Urinary bladder (tissue), 4 donors: ENCODE results near the gene MUC5B. TPM values are rescaled to one million over a fixed set of nuclear protein-coding genes. Genes with fewer than 3 reads are reported as not detected.
"Not testable (repeated sequence)": the region's sequence is repeated elsewhere in the genome, so short reads cannot be mapped to it uniquely, and the experiment has no call there.

Source experiments
- DNase-seq: peaks from one replicate; pipeline ENCODE4 v3.0.0-alpha.2; 2015; ENCODE audit errors: extremely low spot score
- H3K27ac ChIP-seq: one replicate; pipeline ENCODE4 v1.5.1; 2013; ENCODE audit warnings: low read depth, mild to moderate bottlenecking, moderate library complexity
- H3K36me3 ChIP-seq: one replicate; pipeline ENCODE4 v1.6.1; 2013; ENCODE audit warnings: mild to moderate bottlenecking, moderate library complexity; ENCODE audit not compliant: insufficient read depth
- H3K4me1 ChIP-seq: one replicate; pipeline ENCODE4 v1.6.1; 2013; ENCODE audit warnings: mild to moderate bottlenecking, moderate library complexity; ENCODE audit not compliant: insufficient read depth
- H3K4me3 ChIP-seq: one replicate; pipeline ENCODE4 v1.5.1; 2013; ENCODE audit warnings: low read depth, low read length
- WGBS: extraction: QIAGEN DNeasy Blood & Tissue Kit; methylation state at CpG from one replicate; pipeline ENCODE4 v1.1.7; 2013; 5-methylcytosine and 5-hydroxymethylcytosine counted together
- polyA plus RNA-seq: library from polyadenylated mRNA; stranded (reverse); fragments of 200-250 nt; gene quantifications from one replicate; pipeline ENCODE4 v1.2.3, GENCODE V29; 2013
- total RNA-seq: library from RNA; depleted of rRNA; stranded (reverse); fragments of >200 nt; gene quantifications from one replicate; pipeline ENCODE4 v1.2.3, GENCODE V29; 2014
- donor health status: healthy with polysubstance abuse.
- donor health status: healthy.

Gene MUC5B
- total and polyA plus RNA-seq, 2 donors, result not detected

DNA sequence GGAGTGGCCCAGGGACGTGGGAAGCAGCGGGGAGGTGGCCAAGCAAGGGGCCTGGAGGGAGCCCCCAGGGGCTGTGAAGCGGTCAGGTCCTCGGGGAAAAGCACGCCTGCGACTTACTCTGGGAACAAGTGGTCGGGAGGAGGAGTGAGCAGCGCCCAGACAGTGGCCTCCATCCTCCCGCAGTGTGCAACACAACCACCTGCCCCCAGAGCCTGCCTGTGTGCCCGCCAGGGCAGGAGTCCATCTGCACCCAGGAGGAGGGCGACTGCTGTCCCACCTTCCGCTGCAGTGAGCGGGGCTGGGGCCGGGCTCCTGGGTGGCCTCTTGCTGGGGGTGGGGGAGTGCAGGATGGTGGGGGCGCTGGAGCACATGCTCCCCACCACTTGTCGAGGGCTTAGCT lies 35.0 kb downstream of the MUC5B start:
- H3K36me3 ChIP-seq, result no peaks in the 10 kb centered on the region
- no peak overlapping the region for H3K27ac ChIP-seq
- no peak overlapping the region for H3K4me3 ChIP-seq
- no peaks in the 10 kb centered on the region for H3K4me1 ChIP-seq
- WGBS, result 85% methylated on average over 16 of the region's 16 CpGs
- DNase-seq, result no peak

- Histone ChIP-seq H3K27ac (no peak overlapping the region), H3K36me3 (no peaks in the 10 kb centered on the region), H3K4me3 (no peak overlapping the region), H3K4me1 (no peaks in the 10 kb centered on the region)
- no peak for DNase-seq
- WGBS, result 64% methylated on average over 13 of the region's 13 CpGs
Observed at GRCh38 chr11:1258401-1259075, 35.7 kb downstream of the MUC5B start.

GRCh38 chr11:1259076-1259461 lies 36.2 kb downstream of the MUC5B start:
- 79% methylated on average over 7 of the region's 7 CpGs for WGBS
- Histone ChIP-seq H3K36me3 (no peaks in the 10 kb centered on the region), H3K4me1 (no peaks in the 10 kb centered on the region), H3K4me3 (no peak overlapping the region), H3K27ac (no peak overlapping the region)
- no peak for DNase-seq

DNA sequence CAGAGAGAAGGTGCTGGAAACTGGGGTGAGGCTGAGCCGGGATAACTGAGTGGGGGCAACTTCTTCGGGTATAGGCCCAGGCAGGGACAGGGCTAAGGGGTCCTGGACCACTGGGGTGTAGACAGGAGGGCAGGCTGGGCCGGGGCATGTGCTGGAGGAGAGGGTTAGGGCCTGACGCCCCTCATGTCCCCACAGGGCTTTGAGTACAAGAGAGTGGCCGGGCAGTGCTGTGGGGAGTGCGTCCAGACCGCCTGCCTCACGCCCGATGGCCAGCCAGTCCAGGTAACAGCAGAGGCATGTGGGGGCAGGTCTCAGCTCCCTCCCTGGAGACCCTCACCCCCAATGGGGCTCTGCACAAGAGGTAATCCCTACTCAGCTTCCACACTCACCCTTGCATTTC lies 36.7 kb downstream of the MUC5B start:
- no peaks in the 10 kb centered on the region for H3K4me1 ChIP-seq
- H3K4me3 ChIP-seq, result no peak overlapping the region
- DNase-seq, result no peak
- no peaks in the 10 kb centered on the region for H3K36me3 ChIP-seq
- H3K27ac ChIP-seq, result no peak overlapping the region
- 83% methylated on average over 9 of the region's 9 CpGs for WGBS

DNA sequence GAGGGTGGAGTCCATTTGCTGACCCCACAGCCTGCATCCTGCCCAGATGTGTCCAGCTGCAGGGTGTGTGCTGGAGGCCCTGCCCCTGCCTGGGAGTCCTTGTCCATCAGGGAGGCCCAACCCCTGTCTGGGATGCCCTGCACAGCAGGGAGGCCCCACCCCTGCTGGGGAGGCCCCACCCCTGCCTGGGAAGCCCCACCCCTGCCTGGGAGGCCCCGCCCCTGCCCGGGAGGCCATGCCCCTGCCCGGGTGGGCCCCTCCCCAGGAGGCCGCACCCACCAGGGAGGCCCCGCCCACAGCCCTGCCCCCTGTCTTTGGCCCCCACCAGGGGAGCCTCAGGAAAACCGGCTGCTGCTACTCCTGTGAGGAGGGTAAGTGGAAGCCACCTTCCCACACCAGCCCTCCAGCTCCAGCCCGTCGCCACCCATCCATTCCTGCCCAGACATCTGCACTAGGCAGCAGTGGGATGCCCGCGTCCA lies 37.2 kb downstream of the MUC5B start:
- Histone ChIP-seq H3K27ac (no peak overlapping the region), H3K4me1 (no peaks in the 10 kb centered on the region), H3K36me3 (no peaks in the 10 kb centered on the region), H3K4me3 (no peak overlapping the region)
- DNase-seq, result no peak
- WGBS, result 70% methylated on average over 10 of the region's 10 CpGs

- 85% methylated on average over 17 of the region's 17 CpGs for WGBS
- DNase-seq, result no peak
- Histone ChIP-seq H3K27ac (no peak overlapping the region), H3K36me3 (no peaks in the 10 kb centered on the region), H3K4me1 (no peaks in the 10 kb centered on the region), H3K4me3 (no peak overlapping the region)
Observed at GRCh38 chr11:1260620-1261019, 37.8 kb downstream of the MUC5B start.

DNA sequence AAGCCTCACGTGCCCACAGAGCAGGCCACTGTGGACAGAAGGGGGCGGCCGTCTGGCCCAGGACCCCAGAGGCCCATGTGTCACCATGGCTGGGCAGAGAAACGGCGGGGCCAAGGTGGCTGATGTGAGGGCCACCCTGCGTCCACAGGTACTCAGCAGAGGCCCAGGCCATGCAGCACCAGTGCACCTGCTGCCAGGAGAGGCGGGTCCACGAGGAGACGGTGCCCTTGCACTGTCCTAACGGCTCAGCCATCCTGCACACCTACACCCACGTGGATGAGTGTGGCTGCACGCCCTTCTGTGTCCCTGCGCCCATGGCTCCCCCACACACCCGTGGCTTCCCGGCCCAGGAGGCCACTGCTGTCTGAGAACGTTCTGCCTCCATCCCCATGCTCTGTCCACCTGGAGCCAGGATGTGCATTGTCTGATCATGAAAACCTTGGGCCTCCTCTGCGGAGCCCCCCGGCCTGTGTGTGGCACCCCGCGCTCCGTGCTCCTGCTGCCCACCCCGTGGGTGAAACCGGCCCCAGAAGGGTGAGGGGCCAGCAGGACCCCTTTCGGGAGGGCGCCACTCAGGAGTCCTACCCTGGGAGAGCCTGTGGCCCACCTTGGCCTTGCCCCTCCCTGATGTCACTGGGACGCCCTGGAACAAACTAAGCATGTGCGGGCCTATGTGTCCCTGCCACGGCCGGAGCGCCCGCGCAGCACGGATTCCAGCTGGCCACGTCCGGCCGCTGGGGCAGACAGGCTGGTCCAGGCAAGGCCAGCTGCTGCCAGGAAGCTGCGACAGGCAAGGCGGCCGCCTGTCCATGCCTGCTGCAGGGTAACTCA lies 38.6 kb downstream of the MUC5B start:
- H3K4me1 ChIP-seq, result no peaks in the 10 kb centered on the region
- DNase-seq, result no peak
- 89% methylated on average over 39 of the region's 39 CpGs for WGBS
- H3K36me3 ChIP-seq, result no peaks in the 10 kb centered on the region
- no peak overlapping the region for H3K27ac ChIP-seq
- H3K4me3 ChIP-seq, result no peak overlapping the region

GRCh38 chr11:1262172-1263006 lies 39.5 kb downstream of the MUC5B start:
- Histone ChIP-seq H3K4me3 (peak overlapping the region; percentile 40), H3K4me1 (no peaks in the 10 kb centered on the region), H3K27ac (peak overlapping the region; percentile 72), H3K36me3 (no peaks in the 10 kb centered on the region)
- peak; percentile 76 for DNase-seq
- 11% methylated on average over 31 of the region's 31 CpGs for WGBS

DNA sequence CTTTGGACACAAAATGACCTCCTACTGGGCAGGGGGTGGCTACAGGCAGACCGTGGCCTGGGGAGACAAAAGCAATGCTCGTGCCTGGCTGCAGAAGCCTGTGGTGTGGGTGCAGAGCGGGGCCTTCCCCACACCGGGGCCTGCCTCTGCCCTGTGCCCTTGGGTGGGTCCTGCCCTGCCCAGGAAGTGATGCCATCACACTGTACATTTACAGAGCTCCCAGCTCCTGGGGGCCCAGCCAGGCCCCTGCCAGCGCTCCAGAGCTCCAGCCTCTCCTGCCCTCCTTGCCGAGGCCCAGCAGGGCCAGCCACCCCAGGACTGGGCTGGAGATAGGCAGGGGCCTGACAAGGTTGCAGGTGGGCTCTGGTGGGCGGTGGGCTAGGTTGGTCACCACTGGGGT lies 40.1 kb downstream of the MUC5B start:
- 46% methylated on average over 7 of the region's 7 CpGs for WGBS
- Histone ChIP-seq H3K4me1 (no peaks in the 10 kb centered on the region), H3K27ac (no peak overlapping the region), H3K36me3 (no peaks in the 10 kb centered on the region), H3K4me3 (no peak overlapping the region)
- DNase-seq, result no peak

GRCh38 chr11:1264444-1264843 lies 41.6 kb downstream of the MUC5B start:
- 25% methylated on average over 3 of the region's 3 CpGs for WGBS
- not testable (repeated sequence) for H3K36me3 ChIP-seq, H3K4me3 ChIP-seq, H3K4me1 ChIP-seq, H3K27ac ChIP-seq, DNase-seq

DNA sequence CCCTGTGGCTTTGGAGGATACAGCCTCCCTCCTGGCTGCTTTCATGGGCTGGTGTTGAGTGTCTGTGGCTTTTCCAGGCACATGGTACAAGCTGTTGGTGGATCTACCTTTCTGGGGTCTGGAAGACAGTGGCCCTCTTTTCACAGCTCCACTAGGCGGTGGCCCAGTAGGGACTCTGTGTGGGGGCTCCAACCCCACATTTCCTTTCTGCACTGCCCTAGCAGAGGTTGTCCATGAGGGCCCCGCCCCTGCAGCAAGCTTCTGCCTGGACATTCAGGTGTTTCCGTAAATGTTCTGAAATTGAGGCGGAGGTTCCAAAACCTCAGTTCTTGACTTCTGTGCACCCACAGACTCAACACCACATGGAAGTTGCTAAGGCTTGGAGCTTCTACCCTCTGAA lies 42.6 kb downstream of the MUC5B start:
- H3K27ac ChIP-seq, DNase-seq, H3K36me3 ChIP-seq, H3K4me1 ChIP-seq, H3K4me3 ChIP-seq: not testable (repeated sequence)
- 97% methylated on average over 4 of the region's 4 CpGs for WGBS

DNA sequence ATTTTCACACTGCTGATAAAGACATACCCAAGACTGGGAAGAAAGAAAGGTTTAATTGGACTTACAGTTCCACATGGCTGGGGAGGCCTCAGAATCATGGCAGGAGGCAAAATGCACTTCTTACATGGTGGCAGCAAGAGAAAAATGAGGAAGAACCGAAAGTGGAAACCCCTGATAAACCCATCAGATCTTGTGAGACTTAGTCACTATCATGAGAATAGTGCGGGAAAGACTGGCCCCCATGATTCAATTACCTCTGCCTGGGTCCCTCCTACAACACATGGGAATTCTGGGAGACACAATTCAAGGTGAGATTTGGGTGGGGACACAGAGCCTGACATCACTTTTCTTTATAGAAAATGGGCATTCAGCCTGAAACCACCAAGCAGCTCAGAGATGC lies 44.1 kb downstream of the MUC5B start:
- not testable (repeated sequence) for H3K4me3 ChIP-seq, H3K27ac ChIP-seq, DNase-seq, H3K36me3 ChIP-seq, H3K4me1 ChIP-seq
- 87% methylated on average over 2 of the region's 2 CpGs for WGBS

DNA sequence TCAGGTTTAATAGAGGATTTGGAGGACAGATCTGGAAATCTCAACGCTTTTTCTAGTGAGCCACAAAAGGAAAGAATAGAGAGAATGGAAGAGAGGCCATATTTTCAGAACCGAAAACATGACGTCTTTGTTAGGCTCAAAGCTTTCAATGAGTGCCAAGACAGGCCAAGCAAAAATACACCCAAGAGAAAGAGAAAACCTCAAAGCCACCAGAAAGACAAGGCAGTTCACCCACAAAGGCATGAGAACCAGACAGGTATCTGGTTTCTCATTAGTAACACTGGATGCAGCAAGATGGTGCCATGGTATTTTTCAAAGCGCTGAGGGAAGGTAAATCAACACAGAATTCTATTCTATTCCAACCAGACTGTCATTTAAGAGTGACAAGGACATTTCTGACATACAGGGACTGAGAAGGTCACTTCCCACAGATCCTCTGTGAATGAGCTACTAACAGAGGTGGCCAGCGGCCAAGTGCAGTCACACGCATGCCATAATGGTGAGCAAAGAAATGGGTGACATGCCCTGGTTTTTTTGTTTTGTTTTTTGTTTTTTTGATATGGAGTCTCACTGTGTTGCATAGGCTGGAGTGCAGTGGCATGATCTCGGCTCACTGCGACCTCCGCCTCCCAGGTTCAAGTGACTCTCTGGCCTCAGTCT lies 44.7 kb downstream of the MUC5B start:
- Histone ChIP-seq H3K36me3 (no peaks in the 10 kb centered on the region), H3K4me3 (no peak overlapping the region), H3K4me1 (no peaks in the 10 kb centered on the region), H3K27ac (no peak overlapping the region)
- no peak for DNase-seq
- WGBS, result 90% methylated on average over 9 of the region's 9 CpGs
